C4-2B (cell line): ENCODE measurements around the gene ATP11A.

Experiments used
- H3K27ac ChIP-seq: fragments of 450-650 bp; 2 replicates; pipeline ENCODE4 v1.5.1; 2017
- ZFX ChIP-seq: fragments of 450-650 bp; IDR thresholded peaks from 2 replicates; pipeline ENCODE4 v1.6.1; 2017
- TF ChIP-seq, protein P1 (sequence below): fragments of 450-650 bp; conservative IDR thresholded peaks from 2 replicates; pipeline ENCODE4 v1.5.1; 2017; ENCODE audit warnings: mild to moderate bottlenecking

Gene ATP11A

DNA sequence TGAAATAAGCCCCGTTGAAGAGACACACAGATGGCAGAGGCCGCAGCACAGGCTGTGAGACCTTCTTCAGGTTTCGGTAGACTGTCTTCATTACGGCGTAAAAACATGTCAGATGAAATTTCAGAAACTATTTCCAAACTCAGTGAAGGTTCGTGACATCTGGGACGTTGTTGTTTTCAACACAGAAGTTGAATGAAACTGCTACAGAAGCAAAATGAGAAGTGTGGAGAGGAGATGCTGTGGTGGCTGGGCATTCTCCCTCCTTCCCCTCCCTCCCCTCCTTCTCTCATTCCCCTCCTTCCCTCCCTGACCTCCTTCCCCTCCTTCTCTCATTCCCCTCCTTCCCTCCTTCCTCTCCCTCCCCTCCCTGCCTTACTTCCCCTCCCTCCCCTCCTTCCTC is 113.6 kb downstream of the ATP11A start:
- no peak overlapping the region for H3K27ac ChIP-seq
- TF ChIP-seq ZFX, result no peak
- TF ChIP-seq, protein P1, sequence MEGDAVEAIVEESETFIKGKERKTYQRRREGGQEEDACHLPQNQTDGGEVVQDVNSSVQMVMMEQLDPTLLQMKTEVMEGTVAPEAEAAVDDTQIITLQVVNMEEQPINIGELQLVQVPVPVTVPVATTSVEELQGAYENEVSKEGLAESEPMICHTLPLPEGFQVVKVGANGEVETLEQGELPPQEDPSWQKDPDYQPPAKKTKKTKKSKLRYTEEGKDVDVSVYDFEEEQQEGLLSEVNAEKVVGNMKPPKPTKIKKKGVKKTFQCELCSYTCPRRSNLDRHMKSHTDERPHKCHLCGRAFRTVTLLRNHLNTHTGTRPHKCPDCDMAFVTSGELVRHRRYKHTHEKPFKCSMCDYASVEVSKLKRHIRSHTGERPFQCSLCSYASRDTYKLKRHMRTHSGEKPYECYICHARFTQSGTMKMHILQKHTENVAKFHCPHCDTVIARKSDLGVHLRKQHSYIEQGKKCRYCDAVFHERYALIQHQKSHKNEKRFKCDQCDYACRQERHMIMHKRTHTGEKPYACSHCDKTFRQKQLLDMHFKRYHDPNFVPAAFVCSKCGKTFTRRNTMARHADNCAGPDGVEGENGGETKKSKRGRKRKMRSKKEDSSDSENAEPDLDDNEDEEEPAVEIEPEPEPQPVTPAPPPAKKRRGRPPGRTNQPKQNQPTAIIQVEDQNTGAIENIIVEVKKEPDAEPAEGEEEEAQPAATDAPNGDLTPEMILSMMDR, result no peak

DNA sequence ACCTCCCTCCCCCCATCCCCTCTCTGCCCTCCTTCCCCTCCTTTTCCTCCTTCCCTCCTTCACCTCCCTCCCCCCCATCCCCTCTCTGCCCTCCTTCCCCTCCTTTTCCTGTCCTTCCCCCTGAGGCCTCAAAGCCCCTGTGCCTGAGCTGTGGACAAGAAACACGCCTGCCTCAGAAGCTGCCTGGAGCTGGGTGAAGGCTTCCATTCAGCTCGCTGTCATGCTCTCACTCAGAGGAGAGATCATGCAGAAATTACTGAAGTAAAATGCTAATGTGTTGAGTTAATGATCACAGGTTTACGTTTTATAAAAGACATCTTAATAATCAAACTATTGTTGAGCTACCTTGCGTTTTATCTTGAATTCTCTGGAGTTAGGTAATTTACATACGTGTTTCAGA is 114.5 kb downstream of the ATP11A start:
- TF ChIP-seq ZFX, result no peak
- TF ChIP-seq, protein P1, result no peak

DNA sequence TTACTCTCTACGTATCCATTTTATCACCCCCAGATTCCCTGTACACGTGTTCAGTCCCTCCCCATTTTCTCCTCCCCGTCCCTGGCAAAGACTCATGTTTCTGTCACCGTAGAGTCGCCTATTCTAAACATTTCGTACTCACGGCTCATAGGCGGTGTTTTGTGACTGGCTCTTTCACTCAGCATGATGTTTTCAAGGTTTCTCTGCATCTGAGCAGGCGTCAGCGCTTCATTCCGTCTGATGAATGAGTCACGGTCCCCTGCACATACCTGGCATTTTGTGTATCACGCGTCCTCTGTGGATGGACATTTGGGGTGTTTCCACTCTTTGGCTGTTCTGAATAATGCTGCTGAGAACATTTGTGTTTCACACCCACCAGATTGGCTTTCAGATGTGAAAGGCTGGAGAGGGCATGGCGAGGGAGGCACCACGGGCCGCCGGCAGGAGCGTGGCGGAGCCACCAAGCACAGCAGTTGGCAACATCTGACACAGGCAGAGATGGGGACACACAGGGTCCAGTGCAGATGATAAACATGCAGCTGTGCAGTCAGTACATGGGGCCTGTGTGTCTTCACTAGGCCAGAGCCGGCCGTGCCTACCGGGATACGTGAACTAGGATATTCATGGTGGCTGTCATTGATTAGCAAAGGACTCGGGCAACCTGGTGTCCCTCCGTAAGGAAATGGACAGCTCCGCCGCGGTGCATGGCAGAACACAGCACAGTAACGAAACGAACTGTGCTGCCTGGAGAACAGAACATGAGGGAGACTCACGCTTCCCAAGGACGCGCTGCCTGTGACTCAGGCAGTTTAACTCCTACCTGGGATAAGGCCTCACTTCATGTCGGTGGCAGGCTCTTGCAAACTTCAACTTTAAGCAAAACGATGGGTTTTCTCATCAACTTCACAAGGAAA is 117.2 kb downstream of the ATP11A start:
- TF ChIP-seq, protein P1, result no peak
- TF ChIP-seq ZFX, result no peak
- H3K27ac ChIP-seq, result no peak overlapping the region

More for the DNA sequence above, 114.5 kb downstream of the ATP11A start:
- no peak overlapping the region; the same call in 1 of the 2 replicates for H3K27ac ChIP-seq

DNA sequence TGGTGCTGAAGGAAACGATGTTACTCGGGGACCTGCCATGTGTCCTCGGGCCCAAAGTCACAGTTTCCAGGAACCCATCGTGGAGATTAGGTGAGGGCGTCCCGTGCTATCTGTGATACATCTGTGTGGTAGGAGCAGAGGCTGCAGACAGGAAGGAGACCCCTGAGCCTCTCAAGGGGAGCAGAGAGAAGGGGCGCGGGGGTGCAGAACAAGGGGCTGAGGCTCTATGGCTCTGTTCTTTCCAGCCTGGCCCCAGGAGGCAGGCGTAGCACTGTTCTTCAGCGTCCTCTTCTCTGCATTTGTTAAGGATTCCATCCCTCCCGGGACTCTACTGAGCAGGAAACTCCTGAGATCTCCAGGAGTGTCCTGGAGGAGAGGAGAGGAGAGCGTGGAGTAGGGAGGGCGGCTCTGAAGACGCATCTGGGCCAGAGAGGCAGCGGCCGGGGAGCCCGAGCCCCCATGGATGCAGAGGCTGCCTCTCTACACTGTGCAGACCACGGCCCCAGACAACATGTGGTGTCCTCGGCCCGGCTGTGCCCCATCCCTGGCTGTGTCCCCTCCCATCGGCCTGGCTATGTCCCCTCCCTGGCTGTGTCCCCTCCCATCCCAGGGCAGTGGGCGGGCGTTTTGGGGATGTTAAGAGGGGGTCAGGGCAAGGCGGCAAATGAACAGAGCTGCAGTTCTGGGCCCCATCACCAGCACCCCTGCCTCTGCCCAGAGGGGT is 118.0 kb downstream of the ATP11A start:
- TF ChIP-seq ZFX, result no peak
- TF ChIP-seq, protein P1, result no peak
- no peak overlapping the region for H3K27ac ChIP-seq

DNA sequence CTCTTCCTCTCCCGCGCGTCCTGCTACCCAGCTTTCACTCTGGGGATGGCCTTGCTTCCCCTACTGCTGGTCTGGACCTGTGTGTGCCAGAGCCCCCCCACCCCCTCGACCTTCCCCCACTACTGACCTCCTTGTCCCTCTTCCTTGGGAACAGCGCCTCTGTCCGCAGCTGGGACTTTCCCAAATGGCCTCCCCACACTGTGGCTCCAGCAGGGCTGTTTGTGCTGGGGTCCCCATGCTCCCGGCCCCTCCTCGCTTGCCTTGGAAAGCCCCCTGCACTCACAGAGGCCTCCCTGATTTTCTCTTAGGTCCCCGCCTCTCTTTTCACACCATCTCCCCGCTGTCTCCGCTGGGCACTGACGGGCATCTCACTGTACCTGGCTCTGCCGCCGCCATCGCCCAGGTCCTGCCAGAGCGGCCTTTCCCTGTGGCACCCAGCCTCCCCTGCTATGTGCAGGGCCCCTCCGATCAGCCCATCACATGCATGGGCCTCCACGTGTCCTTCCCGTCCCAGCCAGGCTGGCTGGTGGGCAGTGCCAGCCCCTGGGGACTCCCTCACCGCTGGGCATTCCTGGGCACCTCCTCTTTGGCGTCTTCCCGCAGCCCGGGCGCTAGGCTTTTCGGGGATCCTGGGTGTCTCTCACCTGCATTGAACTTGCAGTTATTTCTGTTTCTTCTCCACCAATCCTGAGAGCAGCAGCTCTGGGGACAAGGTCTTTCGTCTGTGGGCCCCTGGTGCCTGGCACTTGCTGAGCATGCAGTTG is 118.7 kb downstream of the ATP11A start:
- TF ChIP-seq, protein P1, result no peak
- no peak for TF ChIP-seq ZFX
- no peak overlapping the region for H3K27ac ChIP-seq

DNA sequence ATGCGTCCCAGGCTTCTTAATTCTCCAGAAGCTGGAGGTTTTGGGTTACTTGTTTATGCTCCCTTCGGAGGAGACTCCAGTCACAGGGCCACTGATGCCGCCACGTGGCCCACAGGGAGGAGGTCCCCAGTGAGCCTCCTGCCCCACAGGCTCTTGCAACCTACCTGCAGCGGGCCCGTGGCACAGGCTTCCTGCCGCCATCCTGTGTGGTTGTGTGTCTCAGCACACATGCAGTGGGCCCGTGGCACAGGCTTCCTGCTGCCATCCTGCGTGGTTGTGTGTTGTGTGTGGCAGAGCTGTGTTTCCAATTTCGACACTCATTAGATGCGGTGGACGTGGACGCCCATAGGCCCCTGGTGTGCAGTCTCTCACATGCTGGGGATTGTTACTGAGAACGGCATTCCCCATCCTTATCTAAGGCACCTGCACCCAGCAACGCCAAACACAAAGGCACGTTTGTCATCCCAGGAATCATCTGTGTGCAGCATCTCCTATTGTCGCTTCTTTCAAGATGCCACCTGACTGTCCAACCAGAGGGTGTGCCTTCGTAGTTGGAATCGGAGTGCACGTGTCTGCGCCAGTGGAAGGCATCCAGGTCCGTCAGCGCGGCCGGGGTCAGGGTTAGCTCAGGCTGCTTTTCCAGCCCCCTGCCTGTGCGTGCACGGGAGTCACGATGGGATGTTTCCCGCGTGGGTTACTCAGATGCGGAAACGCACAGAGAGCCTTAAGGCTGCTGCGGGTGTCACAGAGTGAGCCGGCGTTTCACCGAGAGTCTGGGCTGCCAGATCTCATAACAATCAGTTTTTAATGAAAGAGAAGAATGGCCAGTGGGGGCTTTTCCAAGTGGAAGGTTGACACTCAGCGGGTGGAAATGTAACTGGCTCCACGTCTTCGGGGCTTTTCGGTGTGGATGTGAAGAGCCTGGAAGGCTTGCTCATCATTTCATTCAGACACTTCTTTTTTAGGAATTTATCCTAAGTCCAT is 119.8 kb downstream of the ATP11A start:
- no peak overlapping the region for H3K27ac ChIP-seq
- TF ChIP-seq ZFX, result no peak

DNA sequence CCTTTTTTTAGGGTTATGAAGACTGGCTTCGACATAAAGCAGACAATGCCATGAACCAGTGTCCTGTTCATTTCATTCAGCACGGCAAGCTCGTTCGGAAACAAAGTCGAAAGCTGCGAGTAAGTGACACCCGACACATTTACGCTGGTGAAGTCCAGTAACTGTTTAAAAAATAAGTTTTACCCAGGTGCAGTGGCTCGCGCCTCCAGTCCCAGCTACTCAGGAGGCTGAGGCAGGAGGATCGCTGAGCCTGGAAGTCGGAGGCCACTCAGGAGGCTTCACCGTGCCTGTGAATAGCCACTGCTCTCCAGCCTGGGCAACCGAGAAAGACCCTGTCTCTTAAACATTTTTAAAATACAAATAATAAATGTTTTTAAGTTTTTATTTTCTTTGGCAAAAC is 120.8 kb downstream of the ATP11A start:
- H3K27ac ChIP-seq, result no peak overlapping the region
- TF ChIP-seq, protein P1, result no peak
- no peak for TF ChIP-seq ZFX
